ENCODE measurements around the gene CAMKK1. TPM values are rescaled to one million over a fixed set of nuclear protein-coding genes. Genes with fewer than 3 reads are reported as not detected.
A peak's percentile ranks its signal among the peaks of the same experiment; 100 is the strongest.

Gene CAMKK1
- total RNA-seq, 2 donors from 2014 or later = 1.8 to 4.7 TPM

GRCh38 chr17:3886776-3887175 lies 6.1 kb downstream of the CAMKK1 start:
- ATAC-seq (ENCODE audit: insufficient number of reproducible peaks, low FRiP score, low read depth) (no peak), DNase-seq (ENCODE audit: low spot score) (no peak)
- Histone ChIP-seq H3K9me3 (no peaks in the 10 kb centered on the region), H3K36me3 (no peaks in the 10 kb centered on the region), H3K4me3 (peak overlapping the region; percentile 22), H3K4me1 (ENCODE audit: control insufficient read depth in 1 of 2, low read depth in 2 of 2) (peaks cover 19 to 39% of the 10 kb centered on the region in 2 donors), H3K27ac (peak overlapping the region in 1 of 2 donors; percentile 35), H3K27me3 (replicated peaks; ENCODE audit: insufficient read depth) (no peaks in the 10 kb centered on the region)
- TF ChIP-seq CTCF (IDR thresholded peaks at IDR 0.05) = no peak

- Histone ChIP-seq H3K27me3 (replicated peaks; ENCODE audit: insufficient read depth) (no peaks in the 10 kb centered on the region), H3K4me3 (no peak overlapping the region), H3K36me3 (no peaks in the 10 kb centered on the region), H3K27ac (no peak overlapping the region), H3K9me3 (no peaks in the 10 kb centered on the region), H3K4me1 (ENCODE audit: control insufficient read depth in 1 of 2, low read depth in 2 of 2) (peaks cover 13 to 31% of the 10 kb centered on the region in 2 donors)
- ATAC-seq (ENCODE audit: insufficient number of reproducible peaks, low FRiP score, low read depth) = no peak
- TF ChIP-seq CTCF (IDR thresholded peaks at IDR 0.05) = no peak
- DNase-seq (ENCODE audit: low spot score) = no peak
These were observed 6.9 kb downstream of the CAMKK1 start for GRCh38 chr17:3885970-3886369.

- no peak for TF ChIP-seq CTCF (IDR thresholded peaks at IDR 0.05)
- DNase-seq (ENCODE audit: low spot score) = no peak
- Histone ChIP-seq H3K9me3 (no peaks in the 10 kb centered on the region), H3K27me3 (replicated peaks; ENCODE audit: insufficient read depth) (no peaks in the 10 kb centered on the region), H3K4me3 (no peak overlapping the region), H3K4me1 (ENCODE audit: control insufficient read depth in 1 of 2, low read depth in 2 of 2) (peaks cover 6 to 24% of the 10 kb centered on the region in 2 donors), H3K27ac (no peak overlapping the region), H3K36me3 (no peaks in the 10 kb centered on the region)
- no peak for ATAC-seq (ENCODE audit: insufficient number of reproducible peaks, low FRiP score, low read depth)
These were observed 7.6 kb downstream of the CAMKK1 start for GRCh38 chr17:3885271-3885670.

- Histone ChIP-seq H3K4me1 (ENCODE audit: control insufficient read depth in 1 of 2, low read depth in 2 of 2) (peaks cover 0 to 19% of the 10 kb centered on the region in 2 donors), H3K36me3 (no peaks in the 10 kb centered on the region), H3K4me3 (no peak overlapping the region), H3K27me3 (replicated peaks; ENCODE audit: insufficient read depth) (no peaks in the 10 kb centered on the region), H3K9me3 (no peaks in the 10 kb centered on the region), H3K27ac (no peak overlapping the region)
- no peak for TF ChIP-seq CTCF (IDR thresholded peaks at IDR 0.05)
- no peak for DNase-seq (ENCODE audit: low spot score)
- ATAC-seq (ENCODE audit: insufficient number of reproducible peaks, low FRiP score, low read depth) = no peak
These were observed 8.7 kb downstream of the CAMKK1 start for GRCh38 chr17:3884188-3884587.

GRCh38 chr17:3882276-3882675 lies 10.6 kb downstream of the CAMKK1 start:
- peaks cover 0 to 10% of the 10 kb centered on the region in 2 donors for H3K4me1 ChIP-seq (ENCODE audit: control insufficient read depth in 1 of 2, low read depth in 2 of 2)
- DNase-seq (ENCODE audit: low spot score) (no peak), ATAC-seq (ENCODE audit: insufficient number of reproducible peaks, low FRiP score, low read depth) (no peak)
- H3K36me3 ChIP-seq = no peaks in the 10 kb centered on the region
- H3K27me3 ChIP-seq (replicated peaks; ENCODE audit: insufficient read depth) = no peaks in the 10 kb centered on the region
- H3K9me3 ChIP-seq = no peaks in the 10 kb centered on the region
- no peak for TF ChIP-seq CTCF (IDR thresholded peaks at IDR 0.05)
- H3K27ac ChIP-seq = no peak overlapping the region
- H3K4me3 ChIP-seq = no peak overlapping the region

Data from thoracic aorta (tissue), 2 donors.